ENCODE data around the gene SPATA19.
A peak's percentile ranks its signal among the peaks of the same experiment; 100 is the strongest.

Gene SPATA19

GRCh38 chr11:133817449-133817848 lies 27.9 kb downstream of the SPATA19 start:
- no peak for DNase-seq

- DNase-seq = no peak
These were observed 29.0 kb downstream of the SPATA19 start for GRCh38 chr11:133816146-133816870.

- DNase-seq = peak; percentile 66
These were observed 29.7 kb downstream of the SPATA19 start for GRCh38 chr11:133815636-133816035.

GRCh38 chr11:133814588-133815100 lies 30.7 kb downstream of the SPATA19 start:
- no peak for DNase-seq

- DNase-seq = no peak
These were observed 33.2 kb downstream of the SPATA19 start for GRCh38 chr11:133811850-133812685.

- no peak for DNase-seq
These were observed 34.5 kb downstream of the SPATA19 start for GRCh38 chr11:133810766-133811165.

- DNase-seq = peak; percentile 60
These were observed 35.5 kb downstream of the SPATA19 start for GRCh38 chr11:133809569-133810491.

- DNase-seq = no peak
These were observed 36.7 kb downstream of the SPATA19 start for GRCh38 chr11:133808393-133809140.

- DNase-seq = no peak
These were observed 42.3 kb downstream of the SPATA19 start for GRCh38 chr11:133803026-133803425.

GRCh38 chr11:133801356-133801755 lies 44.0 kb downstream of the SPATA19 start:
- DNase-seq = no peak

GRCh38 chr11:133800666-133801065 lies 44.6 kb downstream of the SPATA19 start:
- DNase-seq = no peak

- DNase-seq = no peak
These were observed 47.8 kb downstream of the SPATA19 start for GRCh38 chr11:133797554-133797953.

- no peak for DNase-seq
These were observed 49.1 kb downstream of the SPATA19 start for GRCh38 chr11:133796043-133796795.

GRCh38 chr11:133795088-133795487 lies 50.2 kb downstream of the SPATA19 start:
- no peak for DNase-seq

- DNase-seq = no peak
These were observed 51.1 kb downstream of the SPATA19 start for GRCh38 chr11:133794205-133794604.

- peak; percentile 94 for DNase-seq
These were observed 51.9 kb downstream of the SPATA19 start for GRCh38 chr11:133793271-133794035.

- DNase-seq = no peak
These were observed 54.3 kb downstream of the SPATA19 start for GRCh38 chr11:133790995-133791394.

All from NCI-H526 treated with DMSO at 0.1 percent for 48 hours (cell line).